Activated B cell treated with CpG ODN at 0.5 μM for 24 hours (primary cell): ENCODE measurements around the gene SPRY4. TPM values are rescaled to one million over a fixed set of nuclear protein-coding genes. Genes with fewer than 3 reads are reported as not detected.

Experiments used
- ATAC-seq: fragments of 200-7000 bp; cut with Tn5 transposase; one replicate; pipeline ENCODE4 v1.10.0; 2021; ENCODE audit warnings: low read depth, mild to moderate bottlenecking, moderate library complexity
- CTCF ChIA-PET: fragments of 350-600 bp; sonication (Branson Sonifier 250); formaldehyde crosslinking; loops from one replicate; lab custom pipeline; 2021; ENCODE audit warnings: antibody characterized with exemption; lab: Charles Lee
- POLR2A ChIA-PET: fragments of 350-600 bp; sonication (Branson Sonifier 250); formaldehyde crosslinking; loops from one replicate; lab custom pipeline; 2021; ENCODE audit warnings: antibody characterized with exemption; lab: Charles Lee
- DNase-seq: peaks from one replicate; pipeline ENCODE4 v3.0.0; 2022
- H3K27ac Mint-ChIP-seq: one replicate; pipeline ENCODE4 v1.8.0; 2020; ENCODE audit warnings: mixed read lengths
- H3K27me3 Mint-ChIP-seq: one replicate; pipeline ENCODE4 v1.8.0; 2021; ENCODE audit warnings: mixed read lengths
- H3K36me3 Mint-ChIP-seq: one replicate; pipeline ENCODE4 v1.8.0; 2021; ENCODE audit warnings: low read depth, mixed read lengths
- H3K4me1 Mint-ChIP-seq: one replicate; pipeline ENCODE4 v1.8.0; 2021; ENCODE audit warnings: mixed read lengths
- H3K4me3 Mint-ChIP-seq: one replicate; pipeline ENCODE4 v1.8.0; 2020; ENCODE audit warnings: mild to moderate bottlenecking, mixed read lengths
- H3K9me3 Mint-ChIP-seq: one replicate; pipeline ENCODE4 v1.8.0; 2020; ENCODE audit warnings: mixed read lengths
- intact Hi-C: fragments of 100-400 bp; cut with micrococcal nuclease; formaldehyde crosslinking; loops from one replicate; pipeline ENCODE4 v1.15.1; 2024
- total RNA-seq: library from RNA; stranded (reverse); gene quantifications from 2 replicates; pipeline ENCODE4 v1.2.3, GENCODE V29; 2022
- TF ChIP-seq, protein P1 (sequence below): fragments of 200-600 bp; IDR thresholded peaks from one replicate; pipeline ENCODE4 v1.8.0; 2022; ENCODE audit warnings: antibody characterized with exemption, mild to moderate bottlenecking

The SPRY4 gene
- total RNA-seq, 1 donor from 2014 or later: not detected

DNA sequence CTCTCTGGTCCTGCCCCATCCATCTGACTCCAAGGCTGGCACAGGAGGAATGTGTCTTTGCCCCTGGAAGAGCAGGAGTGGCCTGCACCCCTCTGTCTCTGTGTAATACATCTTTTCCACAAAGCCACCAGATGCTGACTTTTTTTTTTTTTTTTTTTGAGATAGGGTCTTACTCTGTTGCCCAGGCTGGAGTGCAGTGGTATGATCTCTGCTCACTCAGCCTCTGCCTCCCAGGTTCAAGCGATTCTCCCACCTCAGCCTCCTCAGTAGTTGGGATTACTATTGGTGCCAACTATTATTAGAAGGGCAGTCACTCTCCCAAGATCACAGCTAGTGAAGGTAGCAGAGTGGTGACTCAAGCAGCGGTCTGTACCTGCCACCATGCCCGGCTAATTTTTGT lies 19.6 kb downstream of the SPRY4 start:
- no peaks in the 10 kb centered on the region for H3K4me1 Mint-ChIP-seq
- no peak for ATAC-seq
- no peaks in the 10 kb centered on the region for H3K36me3 Mint-ChIP-seq
- CTCF ChIA-PET: no interaction called here
- DNase-seq: no peak
- no peak overlapping the region for H3K27ac Mint-ChIP-seq
- intact Hi-C loops: no loop called here
- no peaks in the 10 kb centered on the region for H3K9me3 Mint-ChIP-seq
- peaks cover 3% of the 10 kb centered on the region for H3K27me3 Mint-ChIP-seq
- no peak overlapping the region for H3K4me3 Mint-ChIP-seq
- TF ChIP-seq, protein P1, sequence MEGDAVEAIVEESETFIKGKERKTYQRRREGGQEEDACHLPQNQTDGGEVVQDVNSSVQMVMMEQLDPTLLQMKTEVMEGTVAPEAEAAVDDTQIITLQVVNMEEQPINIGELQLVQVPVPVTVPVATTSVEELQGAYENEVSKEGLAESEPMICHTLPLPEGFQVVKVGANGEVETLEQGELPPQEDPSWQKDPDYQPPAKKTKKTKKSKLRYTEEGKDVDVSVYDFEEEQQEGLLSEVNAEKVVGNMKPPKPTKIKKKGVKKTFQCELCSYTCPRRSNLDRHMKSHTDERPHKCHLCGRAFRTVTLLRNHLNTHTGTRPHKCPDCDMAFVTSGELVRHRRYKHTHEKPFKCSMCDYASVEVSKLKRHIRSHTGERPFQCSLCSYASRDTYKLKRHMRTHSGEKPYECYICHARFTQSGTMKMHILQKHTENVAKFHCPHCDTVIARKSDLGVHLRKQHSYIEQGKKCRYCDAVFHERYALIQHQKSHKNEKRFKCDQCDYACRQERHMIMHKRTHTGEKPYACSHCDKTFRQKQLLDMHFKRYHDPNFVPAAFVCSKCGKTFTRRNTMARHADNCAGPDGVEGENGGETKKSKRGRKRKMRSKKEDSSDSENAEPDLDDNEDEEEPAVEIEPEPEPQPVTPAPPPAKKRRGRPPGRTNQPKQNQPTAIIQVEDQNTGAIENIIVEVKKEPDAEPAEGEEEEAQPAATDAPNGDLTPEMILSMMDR: no peak
- POLR2A ChIA-PET: no interaction called here

DNA sequence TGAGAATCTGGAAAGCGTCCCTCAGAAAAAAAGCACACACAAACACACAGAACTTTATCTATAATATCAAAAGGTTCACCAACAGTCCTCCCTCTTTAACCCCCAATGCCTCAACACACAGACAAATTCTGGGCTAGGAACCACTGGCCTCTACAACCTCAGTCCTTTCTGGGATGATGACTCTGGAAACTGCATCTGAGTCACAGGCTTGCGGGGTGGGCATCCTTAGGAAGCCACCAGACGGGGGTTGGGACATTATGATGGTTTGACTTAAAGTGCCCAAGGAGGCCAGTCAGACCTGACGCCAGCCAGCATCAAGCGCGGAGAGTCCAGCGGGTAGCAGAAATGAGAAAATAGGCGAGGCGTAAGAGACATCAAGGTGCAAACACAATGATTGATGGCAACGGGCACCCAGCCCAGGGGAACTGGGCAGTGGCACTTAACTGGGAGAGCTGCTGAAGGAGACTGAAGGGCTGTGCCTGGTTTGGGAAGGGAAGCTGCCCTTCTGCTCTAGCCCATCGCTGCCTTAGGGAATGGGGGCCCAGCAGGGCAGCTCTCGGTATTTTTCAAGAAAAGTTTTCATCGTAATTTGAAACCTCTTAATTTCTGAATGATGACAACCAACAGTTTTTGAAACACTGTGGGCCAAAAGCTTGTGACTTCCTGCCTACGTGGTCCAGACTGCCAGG lies 20.7 kb downstream of the SPRY4 start:
- no peaks in the 10 kb centered on the region for H3K36me3 Mint-ChIP-seq
- intact Hi-C loops: no loop called here
- ChIA-PET POLR2A (no interaction called here), CTCF (no interaction called here)
- no peak overlapping the region for H3K27ac Mint-ChIP-seq
- H3K4me1 Mint-ChIP-seq: no peaks in the 10 kb centered on the region
- DNase-seq (no peak), ATAC-seq (no peak)
- no peak overlapping the region for H3K4me3 Mint-ChIP-seq
- TF ChIP-seq, protein P1: no peak
- peaks cover 3% of the 10 kb centered on the region for H3K27me3 Mint-ChIP-seq
- H3K9me3 Mint-ChIP-seq: no peaks in the 10 kb centered on the region

DNA sequence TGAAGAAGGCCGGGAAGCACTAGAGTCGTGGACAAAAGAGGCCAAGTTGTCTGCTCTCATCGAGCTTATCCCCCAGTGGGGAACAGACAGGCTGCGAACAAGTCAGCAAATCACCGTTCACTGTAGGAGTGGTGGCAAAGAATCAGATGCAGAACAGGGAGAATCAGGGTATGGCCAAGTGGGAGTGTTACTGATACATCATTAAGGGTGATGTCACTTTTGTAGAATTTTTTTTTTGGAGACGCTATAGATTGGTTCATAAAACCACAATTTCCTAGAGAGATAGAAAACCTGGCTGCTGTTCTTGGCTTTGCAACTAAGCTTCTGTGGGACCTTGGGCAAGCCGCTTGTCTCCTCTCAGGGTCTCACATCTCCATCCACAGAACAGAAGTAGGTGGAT lies 21.3 kb downstream of the SPRY4 start:
- H3K4me3 Mint-ChIP-seq: no peak overlapping the region
- TF ChIP-seq, protein P1: no peak
- DNase-seq (no peak), ATAC-seq (no peak)
- no peak overlapping the region for H3K27ac Mint-ChIP-seq
- H3K9me3 Mint-ChIP-seq: no peaks in the 10 kb centered on the region
- H3K36me3 Mint-ChIP-seq: no peaks in the 10 kb centered on the region
- ChIA-PET CTCF (no interaction called here), POLR2A (no interaction called here)
- intact Hi-C loops: no loop called here
- H3K27me3 Mint-ChIP-seq: peaks cover 3% of the 10 kb centered on the region
- H3K4me1 Mint-ChIP-seq: no peaks in the 10 kb centered on the region

DNA sequence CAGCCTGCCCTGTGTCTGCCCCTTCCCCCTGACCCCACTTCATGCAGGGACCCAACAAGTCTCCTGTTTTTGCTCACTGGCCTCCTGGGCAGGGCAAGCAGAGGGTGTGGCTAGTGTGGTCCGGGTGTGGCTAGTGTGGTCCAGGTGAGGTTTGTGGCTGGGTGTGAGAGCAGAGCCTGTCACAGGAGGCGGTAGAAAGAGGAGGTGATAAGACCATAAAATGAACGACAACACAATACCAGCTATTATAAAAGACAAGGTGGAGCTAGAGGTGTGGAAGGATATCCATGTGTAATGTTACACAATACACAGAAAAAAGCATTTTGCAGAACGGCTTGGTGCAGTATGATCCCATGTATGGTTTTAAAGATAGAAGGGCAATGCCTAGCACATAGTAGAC lies 23.3 kb downstream of the SPRY4 start:
- H3K9me3 Mint-ChIP-seq: no peaks in the 10 kb centered on the region
- no peaks in the 10 kb centered on the region for H3K4me1 Mint-ChIP-seq
- H3K36me3 Mint-ChIP-seq: no peaks in the 10 kb centered on the region
- ATAC-seq (no peak), DNase-seq (no peak)
- peaks cover 7% of the 10 kb centered on the region for H3K27me3 Mint-ChIP-seq
- intact Hi-C loops: no loop called here
- TF ChIP-seq, protein P1: no peak
- no peak overlapping the region for H3K27ac Mint-ChIP-seq
- POLR2A ChIA-PET: no interaction called here
- CTCF ChIA-PET: no interaction called here
- H3K4me3 Mint-ChIP-seq: no peak overlapping the region

DNA sequence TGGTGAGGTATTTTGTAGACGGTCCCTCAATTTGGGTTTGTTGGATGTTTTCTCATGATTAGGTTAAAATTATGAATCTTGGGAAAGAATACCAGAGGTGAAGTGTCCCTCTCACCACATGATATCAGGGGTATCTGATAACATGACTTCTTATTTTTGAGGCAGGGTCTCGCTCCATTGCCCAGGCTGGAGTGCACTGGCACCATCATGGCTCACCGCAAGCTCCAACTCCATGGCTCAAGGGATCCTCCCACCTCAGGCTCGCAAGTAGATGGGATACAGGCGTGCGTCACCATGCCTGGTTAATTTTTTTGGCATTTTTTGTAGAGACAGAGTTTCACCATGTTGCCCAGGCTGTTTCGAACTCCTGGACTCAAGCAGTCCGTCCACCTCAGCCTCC lies 24.1 kb downstream of the SPRY4 start:
- Mint-ChIP-seq H3K27ac (no peak overlapping the region), H3K4me3 (no peak overlapping the region), H3K36me3 (no peaks in the 10 kb centered on the region), H3K4me1 (no peaks in the 10 kb centered on the region), H3K9me3 (no peaks in the 10 kb centered on the region), H3K27me3 (peaks cover 13% of the 10 kb centered on the region)
- CTCF ChIA-PET: no interaction called here
- no peak for DNase-seq
- TF ChIP-seq, protein P1: no peak
- POLR2A ChIA-PET: no interaction called here
- intact Hi-C loops: no loop called here
- ATAC-seq: no peak
